LoVo (cell line): ENCODE data around the gene PAAF1.

Source experiments
- DNase-seq: peaks from one replicate; pipeline ENCODE4 v3.0.0-alpha.2; 2016; ENCODE audit warnings: low spot score

The PAAF1 gene

DNA sequence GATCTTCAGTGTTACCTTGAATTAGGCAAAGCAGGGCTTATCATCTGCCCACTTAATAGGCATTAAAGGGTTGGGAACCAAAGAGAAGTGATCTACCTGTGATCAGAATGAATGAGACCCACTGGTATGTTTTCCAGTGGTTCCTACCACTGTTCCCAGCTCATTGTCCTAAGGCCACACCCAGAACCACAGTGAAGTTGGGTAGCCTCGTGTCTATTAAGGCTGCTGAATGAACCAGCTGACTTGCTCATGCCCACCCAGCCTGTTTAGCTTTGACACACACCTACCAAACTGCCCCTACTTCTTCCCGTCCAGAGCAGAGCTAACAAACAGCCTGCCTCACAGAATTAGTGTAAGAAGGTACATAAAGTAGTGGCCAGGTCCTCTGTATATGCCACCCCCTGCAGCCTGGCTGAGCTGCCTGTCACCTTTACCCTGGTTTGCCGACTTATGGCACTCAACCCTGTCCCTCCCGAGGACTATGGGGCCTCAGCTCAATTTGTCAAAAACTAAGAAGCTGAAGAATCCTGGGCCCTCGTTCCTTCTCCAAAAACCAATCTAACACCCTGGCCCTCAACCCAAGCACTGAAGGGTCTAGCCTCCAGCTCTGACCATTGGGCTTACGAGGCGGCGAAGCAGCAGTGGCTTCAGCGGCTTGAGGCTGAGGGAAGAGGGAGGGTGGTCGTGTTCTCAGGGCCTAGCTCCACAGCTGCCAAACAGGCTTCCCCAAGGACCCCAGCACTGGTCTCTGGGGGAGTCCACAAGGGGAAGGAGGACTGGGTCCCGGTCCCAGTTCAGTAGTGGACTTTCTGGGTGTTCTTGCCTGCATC lies 96.0 kb downstream of the PAAF1 start:
- DNase-seq = no peak

- DNase-seq = no peak
These were observed 98.0 kb downstream of the PAAF1 start for GRCh38 chr11:73974604-73975478.

- DNase-seq = no peak
These were observed 98.6 kb downstream of the PAAF1 start for GRCh38 chr11:73975479-73975757.

DNA sequence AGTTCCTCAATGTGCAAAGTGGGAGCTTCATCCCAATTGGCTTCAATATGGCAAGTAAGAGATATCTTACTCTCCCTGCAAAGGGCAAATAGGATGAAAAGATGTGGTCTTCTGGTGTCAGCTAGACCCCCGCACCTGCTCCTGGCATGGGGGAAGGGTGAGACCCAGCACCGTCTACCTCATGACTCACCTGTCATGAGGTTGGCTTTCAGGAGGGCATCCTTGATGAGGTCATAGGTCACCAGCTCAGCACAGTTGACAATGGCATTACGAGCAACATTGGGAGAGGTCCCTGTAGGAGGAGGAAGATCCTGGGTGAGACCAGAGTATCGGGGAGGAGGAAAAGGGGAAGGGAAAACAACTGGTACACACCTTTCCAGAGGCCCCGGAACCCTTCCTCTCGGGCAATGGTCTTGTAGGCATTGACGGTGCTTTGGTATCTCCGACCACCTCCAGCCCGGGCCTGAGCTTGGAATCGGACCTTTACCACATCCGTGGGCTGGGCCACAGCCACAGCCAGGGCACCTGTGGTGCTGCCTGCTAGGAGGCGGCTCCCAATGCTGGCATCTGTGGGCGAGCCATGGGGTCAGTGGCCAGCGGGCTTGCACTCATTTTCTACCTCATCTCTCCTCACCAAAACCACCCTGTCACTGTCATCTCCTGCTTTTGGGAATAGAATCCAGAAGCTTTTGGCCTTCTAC lies 99.8 kb downstream of the PAAF1 start:
- DNase-seq = no peak

DNA sequence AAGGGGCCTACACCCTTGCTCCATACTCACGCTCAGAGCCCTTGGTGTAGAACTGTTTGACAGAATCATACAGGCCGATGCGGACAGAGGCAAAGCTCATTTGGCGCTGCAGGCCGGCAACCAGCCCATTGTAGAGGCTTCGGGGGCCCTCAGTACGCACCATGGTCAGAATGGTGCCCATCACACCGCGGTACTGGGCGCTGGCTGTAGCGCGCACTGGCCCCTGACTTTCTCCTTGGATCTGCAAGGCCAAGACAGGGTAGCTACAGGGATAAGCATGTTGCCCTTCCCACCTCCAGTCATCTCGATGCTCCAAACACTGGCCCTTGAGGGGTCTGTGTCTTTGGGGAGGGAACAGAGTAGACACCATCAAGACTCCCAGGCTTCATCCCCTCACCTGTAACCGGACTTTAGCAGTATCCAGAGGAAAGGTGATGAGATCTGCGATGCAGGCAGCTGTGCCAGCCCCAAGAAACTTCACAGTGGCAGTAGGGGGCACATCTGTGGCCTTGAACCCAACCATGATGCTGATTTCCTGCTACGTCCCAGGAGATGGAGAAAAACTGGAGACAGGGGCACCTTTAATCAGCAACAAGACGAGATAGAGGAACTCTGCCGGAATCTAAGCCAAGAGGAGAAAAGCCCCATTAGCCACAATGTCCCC lies 101.2 kb downstream of the PAAF1 start:
- DNase-seq = no peak

- DNase-seq = no peak
These were observed 101.8 kb downstream of the PAAF1 start for GRCh38 chr11:73978576-73979086.

GRCh38 chr11:73980001-73980961 lies 103.5 kb downstream of the PAAF1 start:
- DNase-seq = no peak
